ENCODE measurements around the gene ITGB5.

Gene ITGB5

DNA sequence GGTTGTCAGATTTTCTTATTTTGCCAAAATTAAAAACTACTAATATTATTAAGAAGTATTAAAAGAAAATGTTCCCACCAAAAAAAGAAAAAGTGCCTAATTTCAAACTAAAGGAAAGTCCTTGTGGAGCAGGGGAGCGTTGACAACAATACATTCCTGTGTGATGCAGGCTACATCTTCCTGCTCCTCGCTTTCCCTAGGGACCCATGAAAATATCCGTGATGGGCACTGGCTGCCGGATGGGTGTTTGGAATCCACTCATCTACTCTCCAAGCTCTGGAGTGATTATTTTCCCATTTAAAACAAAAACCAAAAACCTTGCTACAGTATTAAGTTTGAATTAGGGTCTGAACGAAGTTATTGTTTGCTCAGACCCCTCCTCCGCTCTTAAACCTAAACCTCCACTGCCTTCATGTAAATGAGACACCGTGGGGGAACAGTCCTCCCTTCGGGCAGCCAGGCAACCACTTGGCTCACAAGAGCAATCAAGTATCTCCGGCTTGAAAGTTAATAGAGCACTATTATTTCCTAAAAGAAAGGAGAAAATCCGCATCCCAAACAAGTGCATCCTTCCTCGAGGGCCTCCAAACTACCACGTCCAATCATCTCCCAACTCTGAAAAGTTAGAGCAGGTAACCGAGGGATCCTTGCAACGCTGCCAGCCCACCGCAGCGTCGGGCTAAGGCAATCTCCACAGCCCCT, 1.5 kb downstream of the ITGB5 start:
- intact Hi-C loops (cut with micrococcal nuclease), result no loop called here
- Mint-ChIP-seq H3K36me3 (ENCODE audit: low read depth) (peaks cover 16% of the 10 kb centered on the region), H3K27me3 (peaks cover 60% of the 10 kb centered on the region), H3K4me3 (peak overlapping the region; percentile 73), H3K27ac (peak overlapping the region; percentile 45), H3K9me3 (no peaks in the 10 kb centered on the region), H3K4me1 (ENCODE audit: low read depth) (peaks cover 38% of the 10 kb centered on the region)

DNA sequence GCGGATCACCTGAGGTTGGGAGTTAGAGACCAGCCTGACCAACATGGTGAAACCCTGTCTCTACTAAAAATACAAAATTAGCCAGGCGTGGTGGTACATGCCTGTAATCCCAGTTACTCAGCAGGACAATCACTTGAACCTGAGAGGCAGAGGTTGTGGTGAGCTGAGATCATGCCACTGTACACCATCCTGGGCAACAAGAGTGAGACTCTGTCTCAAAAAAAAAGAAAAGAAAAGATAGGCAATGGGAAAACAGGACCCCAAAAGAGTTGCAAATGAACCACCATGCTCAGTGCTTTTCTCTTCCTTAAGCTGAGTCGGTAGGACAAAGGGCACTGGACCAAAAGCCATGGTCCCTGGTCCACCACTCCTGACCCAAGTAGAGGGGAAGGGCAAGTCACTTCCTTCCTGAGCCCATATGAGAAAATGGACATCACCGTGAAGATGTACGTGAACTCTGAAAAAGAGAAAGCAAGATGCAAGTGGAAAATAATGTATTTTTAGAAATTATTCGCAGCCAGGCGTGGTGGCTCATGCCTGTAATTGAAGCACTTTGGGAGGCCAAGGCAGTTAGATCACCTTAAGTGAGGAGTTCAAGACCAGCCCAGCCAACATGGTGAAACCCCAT, 2.6 kb downstream of the ITGB5 start:
- H3K4me1 Mint-ChIP-seq (ENCODE audit: low read depth), result peaks cover 35% of the 10 kb centered on the region
- no peaks in the 10 kb centered on the region for H3K9me3 Mint-ChIP-seq
- peaks cover 55% of the 10 kb centered on the region for H3K27me3 Mint-ChIP-seq
- no peak overlapping the region for H3K27ac Mint-ChIP-seq
- intact Hi-C loops (cut with micrococcal nuclease), result no loop called here
- H3K4me3 Mint-ChIP-seq, result no peak overlapping the region
- H3K36me3 Mint-ChIP-seq (ENCODE audit: low read depth), result peaks cover 16% of the 10 kb centered on the region

GRCh38 chr3:124883766-124884473, 3.2 kb downstream of the ITGB5 start:
- Mint-ChIP-seq H3K27me3 (peaks cover 48% of the 10 kb centered on the region), H3K9me3 (no peaks in the 10 kb centered on the region), H3K4me1 (ENCODE audit: low read depth) (peaks cover 41% of the 10 kb centered on the region), H3K4me3 (no peak overlapping the region), H3K36me3 (ENCODE audit: low read depth) (peaks cover 16% of the 10 kb centered on the region), H3K27ac (no peak overlapping the region)
- intact Hi-C loops (cut with micrococcal nuclease), result no loop called here

DNA sequence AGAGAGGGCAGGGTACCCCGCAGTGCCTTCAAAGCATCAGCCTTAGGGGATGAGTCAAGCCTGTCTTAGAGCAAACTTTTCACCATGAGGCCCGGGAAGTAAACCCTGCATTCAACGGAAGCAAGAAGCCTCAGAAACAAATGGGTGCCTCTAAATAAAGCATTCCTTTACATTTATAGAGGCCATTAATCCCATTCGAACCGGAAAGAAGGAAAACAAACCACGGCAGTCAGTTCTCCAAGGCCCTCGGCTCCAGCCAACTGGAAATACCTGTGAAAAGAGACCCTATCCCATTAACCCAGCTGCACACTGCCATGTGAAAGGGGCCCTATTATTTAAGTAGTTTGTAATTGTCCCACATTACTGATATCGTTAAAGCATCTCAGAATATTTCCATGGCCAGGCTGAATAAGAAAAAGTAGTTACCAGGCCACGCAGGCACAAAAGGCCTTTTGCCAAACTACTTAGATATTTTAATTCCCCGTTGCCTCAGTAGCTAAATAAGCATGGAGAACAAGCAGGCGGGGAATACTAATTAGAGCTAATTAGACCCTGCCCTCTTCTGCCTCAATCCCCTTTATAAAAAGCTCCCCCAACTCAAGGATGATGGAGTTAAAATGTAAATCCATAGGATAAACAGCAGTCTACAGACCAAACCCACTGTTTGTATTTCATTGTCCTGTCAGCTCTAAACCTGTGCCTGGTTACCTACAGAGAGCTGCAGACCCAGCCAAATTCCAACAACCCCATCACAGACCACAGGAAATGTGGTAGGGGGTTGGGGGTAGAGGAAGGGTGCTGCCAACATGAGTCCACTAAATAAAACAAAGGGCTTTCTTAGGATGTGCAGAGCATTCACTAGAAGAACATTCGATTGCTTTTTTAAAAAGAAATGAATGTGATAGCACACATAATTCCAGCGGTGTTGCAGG, 4.1 kb downstream of the ITGB5 start:
- no peaks in the 10 kb centered on the region for H3K9me3 Mint-ChIP-seq
- H3K27ac Mint-ChIP-seq, result no peak overlapping the region
- intact Hi-C loops (cut with micrococcal nuclease), result no loop called here
- H3K27me3 Mint-ChIP-seq, result peaks cover 39% of the 10 kb centered on the region
- no peak overlapping the region for H3K4me3 Mint-ChIP-seq
- peaks cover 43% of the 10 kb centered on the region for H3K4me1 Mint-ChIP-seq (ENCODE audit: low read depth)
- H3K36me3 Mint-ChIP-seq (ENCODE audit: low read depth), result peaks cover 16% of the 10 kb centered on the region

DNA sequence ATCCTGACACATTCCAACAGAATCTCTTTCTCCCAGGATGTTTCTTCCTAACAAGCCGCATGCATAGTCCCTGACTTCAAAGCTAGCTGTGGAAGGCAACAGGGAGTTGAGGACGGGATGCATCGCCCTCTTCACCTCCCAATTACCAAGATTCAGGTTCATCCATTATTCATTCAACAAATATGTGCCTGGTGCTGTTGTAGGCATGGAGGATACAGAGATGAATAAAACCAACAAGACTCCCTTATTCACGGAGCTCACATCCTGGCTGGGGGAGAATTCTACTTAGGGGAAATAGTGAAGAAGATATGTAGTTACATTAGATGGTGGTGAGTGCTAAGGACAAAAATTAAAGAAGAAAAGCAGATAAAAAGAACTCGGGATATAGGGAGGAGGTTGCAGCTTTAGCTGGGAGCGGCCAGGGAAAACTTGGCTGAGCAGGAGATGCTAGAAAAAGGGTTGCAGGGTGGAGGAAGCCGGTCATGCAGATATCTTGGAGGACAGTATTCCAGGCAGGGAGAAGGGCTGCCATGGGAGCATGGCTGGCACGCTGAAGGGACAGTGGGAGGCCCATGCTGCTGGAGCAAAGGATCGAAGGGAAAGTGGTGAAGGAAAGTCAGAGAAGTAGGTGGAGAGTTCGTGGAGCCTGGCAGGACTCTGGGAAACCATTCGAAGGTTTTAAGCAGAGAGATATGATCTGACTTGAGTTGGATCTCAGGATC, 5.0 kb downstream of the ITGB5 start:
- Mint-ChIP-seq H3K4me3 (no peak overlapping the region), H3K27ac (no peak overlapping the region), H3K36me3 (ENCODE audit: low read depth) (peaks cover 16% of the 10 kb centered on the region), H3K9me3 (no peaks in the 10 kb centered on the region), H3K27me3 (peaks cover 34% of the 10 kb centered on the region), H3K4me1 (ENCODE audit: low read depth) (peaks cover 36% of the 10 kb centered on the region)
- intact Hi-C loops (cut with micrococcal nuclease), result no loop called here

GRCh38 chr3:124879337-124879680, 7.9 kb downstream of the ITGB5 start:
- peaks cover 50% of the 10 kb centered on the region for H3K4me1 Mint-ChIP-seq (ENCODE audit: low read depth)
- intact Hi-C loops (cut with micrococcal nuclease), result loop anchor here (5.0 kb wide), 1 partner anchor 52 kb away; no protein-coding TSS in a partner anchor
- peaks cover 10% of the 10 kb centered on the region for H3K36me3 Mint-ChIP-seq (ENCODE audit: low read depth)

GRCh38 chr3:124878561-124879336, 8.4 kb downstream of the ITGB5 start:
- Mint-ChIP-seq H3K27me3 (peaks cover 11% of the 10 kb centered on the region), H3K27ac (peak overlapping the region; percentile 65), H3K36me3 (ENCODE audit: low read depth) (peaks cover 4% of the 10 kb centered on the region), H3K4me3 (peak overlapping the region; percentile 5), H3K9me3 (no peaks in the 10 kb centered on the region), H3K4me1 (ENCODE audit: low read depth) (peaks cover 46% of the 10 kb centered on the region)
- intact Hi-C loops (cut with micrococcal nuclease), result loop anchor here (5.0 kb wide), 1 partner anchor 51 kb away; no protein-coding TSS in a partner anchor

More at GRCh38 chr3:124879337-124879680, 7.9 kb downstream of the ITGB5 start:
- no peaks in the 10 kb centered on the region for H3K9me3 Mint-ChIP-seq
- no peak overlapping the region for H3K4me3 Mint-ChIP-seq
- peak overlapping the region; percentile 65 for H3K27ac Mint-ChIP-seq
- H3K27me3 Mint-ChIP-seq, result peaks cover 16% of the 10 kb centered on the region

GRCh38 chr3:124877674-124878073, 9.5 kb downstream of the ITGB5 start:
- no peaks in the 10 kb centered on the region for H3K9me3 Mint-ChIP-seq
- H3K27ac Mint-ChIP-seq, result no peak overlapping the region
- H3K4me3 Mint-ChIP-seq, result no peak overlapping the region
- H3K27me3 Mint-ChIP-seq, result peaks cover 5% of the 10 kb centered on the region
- intact Hi-C loops (cut with micrococcal nuclease), result loop anchor here (5.0 kb wide), 1 partner anchor 50 kb away; no protein-coding TSS in a partner anchor
- peaks cover 43% of the 10 kb centered on the region for H3K4me1 Mint-ChIP-seq (ENCODE audit: low read depth)
- H3K36me3 Mint-ChIP-seq (ENCODE audit: low read depth), result peaks cover 3% of the 10 kb centered on the region

GRCh38 chr3:124876401-124876878, 10.7 kb downstream of the ITGB5 start:
- peaks cover 43% of the 10 kb centered on the region for H3K4me1 Mint-ChIP-seq (ENCODE audit: low read depth)
- no peaks in the 10 kb centered on the region for H3K27me3 Mint-ChIP-seq
- peak overlapping the region; percentile 74 for H3K27ac Mint-ChIP-seq
- no peaks in the 10 kb centered on the region for H3K9me3 Mint-ChIP-seq
- H3K36me3 Mint-ChIP-seq (ENCODE audit: low read depth), result peaks cover 13% of the 10 kb centered on the region
- intact Hi-C loops (cut with micrococcal nuclease), result loop anchor here (5.0 kb wide), 1 partner anchor 49 kb away; no protein-coding TSS in a partner anchor
- no peak overlapping the region for H3K4me3 Mint-ChIP-seq

DNA sequence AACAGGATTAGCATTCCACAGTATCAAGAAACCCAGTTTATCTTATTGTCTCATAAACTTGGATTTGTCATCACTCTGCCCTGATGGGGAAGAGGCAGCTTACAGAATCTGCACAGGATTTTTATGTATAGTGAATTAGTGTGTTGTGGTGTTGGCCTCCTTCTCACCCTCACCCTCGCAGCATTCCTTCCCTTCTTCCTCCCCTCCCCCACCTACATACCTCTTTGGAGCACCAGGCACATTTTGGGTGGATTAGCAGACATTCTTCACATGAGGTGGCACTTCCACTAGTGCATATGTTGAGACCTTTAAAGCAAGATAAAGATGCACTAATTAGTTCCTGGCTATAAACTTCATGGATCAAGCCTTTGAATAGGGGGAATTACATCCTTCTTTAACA, 13.9 kb downstream of the ITGB5 start:
- Mint-ChIP-seq H3K27ac (no peak overlapping the region), H3K4me3 (no peak overlapping the region), H3K4me1 (ENCODE audit: low read depth) (peaks cover 32% of the 10 kb centered on the region), H3K36me3 (ENCODE audit: low read depth) (peaks cover 19% of the 10 kb centered on the region), H3K27me3 (peaks cover 2% of the 10 kb centered on the region), H3K9me3 (no peaks in the 10 kb centered on the region)
- intact Hi-C loops (cut with micrococcal nuclease), result no loop called here

- H3K4me3 Mint-ChIP-seq, result no peak overlapping the region
- intact Hi-C loops (cut with micrococcal nuclease), result no loop called here
These were observed 19.7 kb downstream of the ITGB5 start for GRCh38 chr3:124867511-124867910.

DNA sequence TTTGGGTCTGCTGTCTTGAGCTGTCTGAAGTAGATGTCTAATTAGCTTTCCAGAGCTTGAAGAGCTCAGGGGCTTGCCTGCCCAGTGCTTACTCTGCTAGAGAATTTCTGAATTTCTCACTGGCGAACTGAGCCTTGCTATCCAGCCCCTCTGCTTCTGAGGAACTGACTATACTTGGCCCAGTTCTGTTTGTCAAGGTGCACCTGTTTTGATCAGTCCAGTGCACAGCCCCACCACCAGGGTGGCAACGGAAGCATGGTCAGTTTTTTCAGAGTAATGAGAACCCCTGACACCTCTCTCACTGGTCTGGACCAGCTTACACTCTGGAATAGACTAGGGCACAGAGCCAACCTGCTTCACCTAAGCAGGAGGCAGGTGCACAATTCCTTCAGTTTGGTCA, 25.2 kb downstream of the ITGB5 start:
- H3K27ac Mint-ChIP-seq, result no peak overlapping the region

More at GRCh38 chr3:124867511-124867910, 19.7 kb downstream of the ITGB5 start:
- peaks cover 20% of the 10 kb centered on the region for H3K36me3 Mint-ChIP-seq (ENCODE audit: low read depth)
- peaks cover 4% of the 10 kb centered on the region for H3K27me3 Mint-ChIP-seq
- H3K27ac Mint-ChIP-seq, result no peak overlapping the region
- H3K9me3 Mint-ChIP-seq, result no peaks in the 10 kb centered on the region
- peaks cover 38% of the 10 kb centered on the region for H3K4me1 Mint-ChIP-seq (ENCODE audit: low read depth)

More for the DNA sequence above, 25.2 kb downstream of the ITGB5 start:
- H3K36me3 Mint-ChIP-seq (ENCODE audit: low read depth), result peaks cover 5% of the 10 kb centered on the region
- peaks cover 40% of the 10 kb centered on the region for H3K4me1 Mint-ChIP-seq (ENCODE audit: low read depth)
- H3K27me3 Mint-ChIP-seq, result peaks cover 4% of the 10 kb centered on the region
- no peaks in the 10 kb centered on the region for H3K9me3 Mint-ChIP-seq
- no peak overlapping the region for H3K4me3 Mint-ChIP-seq
- intact Hi-C loops (cut with micrococcal nuclease), result no loop called here

Data from dendritic cell treated with granulocyte-macrophage colony-stimulating factor and Interleukin-4, amounts not matched to agents 40 ng/mL and 50 ng/mL, for 4 days (primary cell).